Effector memory CD8-positive, alpha-beta T cell (primary cell): ENCODE measurements around the gene GATAD2A.
"Not testable (repeated sequence)": the region's sequence is repeated elsewhere in the genome, so short reads cannot be mapped to it uniquely, and the experiment has no call there.

ENCODE experiments used
- ATAC-seq: fragments of 150-1000 bp; cut with Tn5 transposase; replicated peaks from 2 replicates; pipeline ENCODE4 v1.10.0; 2021; ENCODE audit warnings: mild to moderate bottlenecking, moderate library complexity
- DNase-seq, 3 experiments: peaks; one replicate each; pipeline ENCODE4 v3.0.0; 2021
- H3K27ac Mint-ChIP-seq, 2 donors: one replicate each; pipeline ENCODE4 v1.8.0; 2022; ENCODE audit warnings: mild to moderate bottlenecking in 2 of 2, mixed read lengths in 2 of 2, moderate library complexity in 2 of 2
- H3K27me3 Mint-ChIP-seq, 2 donors: one replicate each; pipeline ENCODE4 v1.8.0; 2022; ENCODE audit warnings: mixed read lengths in 2 of 2
- H3K36me3 Mint-ChIP-seq: one replicate; pipeline ENCODE4 v1.8.0; 2022; ENCODE audit warnings: mild to moderate bottlenecking, moderate library complexity, mixed read lengths; ENCODE audit not compliant: insufficient read depth
- H3K4me1 Mint-ChIP-seq, 2 donors: one replicate each; pipeline ENCODE4 v1.8.0; 2022; ENCODE audit warnings: low read depth in 2 of 2, mixed read lengths in 2 of 2
- H3K4me3 Mint-ChIP-seq, 2 donors: one replicate each; pipeline ENCODE4 v1.8.0; 2022; ENCODE audit warnings: mild to moderate bottlenecking in 2 of 2, mixed read lengths in 2 of 2, moderate library complexity in 2 of 2
- H3K9me3 Mint-ChIP-seq, 2 donors: one replicate each; pipeline ENCODE4 v1.8.0; 2022; ENCODE audit warnings: mixed read lengths in 2 of 2

Gene GATAD2A

GRCh38 chr19:19461671-19462622, 56.5 kb downstream of the GATAD2A start:
- Mint-ChIP-seq H3K27me3 (no peaks in the 10 kb centered on the region), H3K9me3 (no peaks in the 10 kb centered on the region), H3K36me3 (peaks cover 50% of the 10 kb centered on the region), H3K27ac (peak overlapping the region; percentile 97 to 99), H3K4me1 (peaks cover 82 to 86% of the 10 kb centered on the region in 2 donors), H3K4me3 (peak overlapping the region; percentile 90 to 94)
- ATAC-seq (peak; percentile 1), DNase-seq (peak in 2 of 3 experiments; percentile 22 to 30)

GRCh38 chr19:19463348-19464117, 58.1 kb downstream of the GATAD2A start:
- peak overlapping the region; percentile 97 to 99 for H3K27ac Mint-ChIP-seq
- H3K4me3 Mint-ChIP-seq: peak overlapping the region; percentile 73 to 90
- peaks cover 0 to 3% of the 10 kb centered on the region in 2 donors for H3K9me3 Mint-ChIP-seq
- peaks cover 73 to 76% of the 10 kb centered on the region in 2 donors for H3K4me1 Mint-ChIP-seq
- ATAC-seq: no peak
- H3K27me3 Mint-ChIP-seq: no peaks in the 10 kb centered on the region
- DNase-seq: no peak
- peaks cover 59% of the 10 kb centered on the region for H3K36me3 Mint-ChIP-seq

- Mint-ChIP-seq H3K4me1 (peaks cover 63 to 66% of the 10 kb centered on the region in 2 donors), H3K27ac (peak overlapping the region; percentile 97 to 99), H3K9me3 (peaks cover 0 to 6% of the 10 kb centered on the region in 2 donors), H3K27me3 (no peaks in the 10 kb centered on the region), H3K4me3 (peak overlapping the region; percentile 44 to 52), H3K36me3 (peaks cover 66% of the 10 kb centered on the region)
- ATAC-seq (no peak), DNase-seq (no peak)
Observed at GRCh38 chr19:19464339-19465098, 59.0 kb downstream of the GATAD2A start.

- peaks cover 54 to 60% of the 10 kb centered on the region in 2 donors for H3K4me1 Mint-ChIP-seq
- no peaks in the 10 kb centered on the region for H3K27me3 Mint-ChIP-seq
- peak overlapping the region in 1 of 2 donors; percentile 52 for H3K4me3 Mint-ChIP-seq
- DNase-seq (no peak), ATAC-seq (no peak)
- peak overlapping the region; percentile 97 to 99 for H3K27ac Mint-ChIP-seq
- H3K36me3 Mint-ChIP-seq: peaks cover 59% of the 10 kb centered on the region
- peaks cover 0 to 6% of the 10 kb centered on the region in 2 donors for H3K9me3 Mint-ChIP-seq
Observed at GRCh38 chr19:19465436-19466070, 60.1 kb downstream of the GATAD2A start.

GRCh38 chr19:19466201-19466600, 60.7 kb downstream of the GATAD2A start:
- H3K27me3 Mint-ChIP-seq: no peaks in the 10 kb centered on the region
- ATAC-seq: no peak
- H3K27ac Mint-ChIP-seq: peak overlapping the region; percentile 38 to 57
- H3K4me3 Mint-ChIP-seq: peak overlapping the region in 1 of 2 donors; percentile 59
- no peak for DNase-seq
- H3K4me1 Mint-ChIP-seq: peaks cover 49 to 53% of the 10 kb centered on the region in 2 donors
- peaks cover 0 to 6% of the 10 kb centered on the region in 2 donors for H3K9me3 Mint-ChIP-seq
- H3K36me3 Mint-ChIP-seq: peaks cover 55% of the 10 kb centered on the region

GRCh38 chr19:19468424-19469050, 63.1 kb downstream of the GATAD2A start:
- peaks cover 57% of the 10 kb centered on the region for H3K36me3 Mint-ChIP-seq

GRCh38 chr19:19470579-19470978, 65.1 kb downstream of the GATAD2A start:
- peak overlapping the region in 1 of 2 donors; percentile 37 for H3K4me3 Mint-ChIP-seq
- H3K4me1 Mint-ChIP-seq: peaks cover 33 to 39% of the 10 kb centered on the region in 2 donors
- peaks cover 57% of the 10 kb centered on the region for H3K36me3 Mint-ChIP-seq
- no peak for ATAC-seq
- H3K9me3 Mint-ChIP-seq: peaks cover 0 to 6% of the 10 kb centered on the region in 2 donors
- peak overlapping the region in 1 of 2 donors; percentile 12 for H3K27ac Mint-ChIP-seq
- no peaks in the 10 kb centered on the region for H3K27me3 Mint-ChIP-seq
- DNase-seq: no peak

More at GRCh38 chr19:19468424-19469050, 63.1 kb downstream of the GATAD2A start:
- peak overlapping the region in 1 of 2 donors; percentile 63 for H3K27ac Mint-ChIP-seq
- no peak for DNase-seq
- H3K9me3 Mint-ChIP-seq: peaks cover 0 to 6% of the 10 kb centered on the region in 2 donors
- peaks cover 39 to 47% of the 10 kb centered on the region in 2 donors for H3K4me1 Mint-ChIP-seq
- peak; percentile 22 for ATAC-seq
- no peaks in the 10 kb centered on the region for H3K27me3 Mint-ChIP-seq
- H3K4me3 Mint-ChIP-seq: no peak overlapping the region

- no peak for DNase-seq
- Mint-ChIP-seq H3K27ac (peak overlapping the region; percentile 86 to 92), H3K4me3 (peak overlapping the region in 1 of 2 donors; percentile 5), H3K9me3 (peaks cover 0 to 6% of the 10 kb centered on the region in 2 donors), H3K27me3 (no peaks in the 10 kb centered on the region), H3K4me1 (peaks cover 40 to 41% of the 10 kb centered on the region in 2 donors), H3K36me3 (peaks cover 55% of the 10 kb centered on the region)
- no peak for ATAC-seq
Observed at GRCh38 chr19:19471682-19472081, 66.2 kb downstream of the GATAD2A start.

- Mint-ChIP-seq H3K27ac (peak overlapping the region; percentile 86 to 92), H3K4me1 (peaks cover 42 to 43% of the 10 kb centered on the region in 2 donors), H3K36me3 (peaks cover 55% of the 10 kb centered on the region), H3K4me3 (peak overlapping the region in 1 of 2 donors; percentile 5)
- not testable (repeated sequence) for H3K9me3 Mint-ChIP-seq, ATAC-seq, H3K27me3 Mint-ChIP-seq, DNase-seq
Observed at GRCh38 chr19:19472106-19472505, 66.6 kb downstream of the GATAD2A start.

- no peaks in the 10 kb centered on the region for H3K27me3 Mint-ChIP-seq
- peaks cover 47 to 55% of the 10 kb centered on the region in 2 donors for H3K4me1 Mint-ChIP-seq
- ATAC-seq (no peak), DNase-seq (no peak)
- H3K4me3 Mint-ChIP-seq: peak overlapping the region; percentile 48 to 53
- peaks cover 42% of the 10 kb centered on the region for H3K36me3 Mint-ChIP-seq
- no peaks in the 10 kb centered on the region for H3K9me3 Mint-ChIP-seq
- peak overlapping the region; percentile 89 to 92 for H3K27ac Mint-ChIP-seq
Observed at GRCh38 chr19:19475015-19475765, 69.7 kb downstream of the GATAD2A start.
